ENCODE measurements around the gene VMO1. TPM values are rescaled to one million over a fixed set of nuclear protein-coding genes. Genes with fewer than 3 reads are reported as not detected.
A peak's percentile ranks its signal among the peaks of the same experiment; 100 is the strongest.

VMO1 gene
- total RNA-seq, 1 experiment from 2014 or later, result not detected

DNA sequence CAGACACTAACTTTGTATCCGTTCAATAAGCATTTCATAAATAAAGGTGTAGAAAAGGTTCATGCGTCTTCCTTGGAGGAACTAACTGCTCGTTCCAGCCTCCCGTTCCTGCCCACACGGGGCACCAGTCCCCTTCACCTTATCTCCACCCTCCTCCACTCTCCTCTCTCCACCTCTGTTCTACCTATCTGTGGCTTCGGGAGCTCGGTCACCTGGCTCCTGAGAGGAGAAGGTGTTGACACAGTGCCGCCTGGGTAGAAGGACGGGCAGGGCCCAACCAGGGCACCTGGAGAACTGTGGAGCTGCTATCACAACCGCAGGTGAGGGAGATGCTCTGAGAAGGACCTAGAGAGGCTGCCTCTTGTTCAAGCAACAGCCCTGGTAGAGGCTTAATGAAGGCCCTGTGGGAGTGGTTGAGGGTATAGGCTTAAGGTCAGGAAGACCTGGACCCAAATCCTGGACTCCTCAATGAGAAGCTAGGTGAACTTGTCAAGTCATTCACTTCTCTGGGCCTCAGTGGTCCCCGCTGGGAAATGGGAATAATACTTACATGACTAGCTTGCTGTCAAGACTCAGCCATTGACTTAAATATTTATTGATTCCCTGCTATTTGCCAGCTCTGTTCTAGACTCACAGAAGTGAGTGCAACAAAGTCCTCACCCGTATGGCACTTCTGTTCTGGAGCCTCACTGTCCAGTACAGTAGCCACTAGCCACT is 37.4 kb upstream of the VMO1 start:
- Histone ChIP-seq H3K18ac (ENCODE audit: insufficient read length, low read depth, low read length) (no peak overlapping the region), H3K27ac (ENCODE audit: insufficient read length, low read depth, low read length) (no peak overlapping the region), H3K23me2 (ENCODE audit: insufficient read length, low read depth, low read length, poor library complexity, severe bottlenecking) (no peaks in the 10 kb centered on the region), H3K4ac (ENCODE audit: low read depth, low read length) (no peak overlapping the region), H2AFZ (ENCODE audit: low read length) (no peak overlapping the region), H4K8ac (replicated peaks; ENCODE audit: insufficient read length, low read depth, low read length) (no peak overlapping the region), H3K4me1 (ENCODE audit: insufficient read depth, low read length) (no peaks in the 10 kb centered on the region), H2BK20ac (ENCODE audit: low read depth, low read length, poor library complexity, severe bottlenecking) (no peak overlapping the region), H4K20me1 (ENCODE audit: control insufficient read depth, insufficient read depth, insufficient read length) (no peaks in the 10 kb centered on the region), H2BK5ac (ENCODE audit: insufficient read length, low read length) (no peak overlapping the region), H3K56ac (ENCODE audit: insufficient read length, low read depth, low read length) (no peak overlapping the region), H3K79me2 (ENCODE audit: insufficient read depth, low read length) (no peaks in the 10 kb centered on the region), H3T11ph (ENCODE audit: low read length) (no peak overlapping the region), H4K5ac (ENCODE audit: insufficient read length, low read depth, low read length) (no peak overlapping the region), H3K27me3 (ENCODE audit: insufficient read depth, low read length) (no peaks in the 10 kb centered on the region), H2AK5ac (ENCODE audit: insufficient read length, low read length) (no peak overlapping the region), H3K9me3 (ENCODE audit: control insufficient read depth, low read depth, low read length) (no peaks in the 10 kb centered on the region), H3K79me1 (ENCODE audit: insufficient read depth, low read depth, low read length, poor library complexity, severe bottlenecking) (no peaks in the 10 kb centered on the region), H4K91ac (ENCODE audit: insufficient read length, low read depth, low read length) (no peak overlapping the region), H2BK15ac (ENCODE audit: low read depth, low read length) (no peak overlapping the region), H3K14ac (ENCODE audit: insufficient read depth, low read length) (no peak overlapping the region), H2BK120ac (ENCODE audit: low read depth, low read length, poor library complexity, severe bottlenecking) (no peak overlapping the region), H3K23ac (ENCODE audit: insufficient read length, low read depth, low read length) (no peak overlapping the region), H2BK12ac (ENCODE audit: insufficient read length, low read depth, low read length) (no peak overlapping the region), H3K4me2 (ENCODE audit: insufficient read depth, insufficient read length, low read length) (no peak overlapping the region), H3K9ac (ENCODE audit: extremely low read depth, insufficient read length, low read length) (no peak overlapping the region)
- no peaks in the 10 kb centered on the region for H3K27me3 Mint-ChIP-seq (ENCODE audit: low read depth)
- peaks cover 8 to 19% (median 19%) of the 10 kb centered on the region in 3 experiments for H3K36me3 Mint-ChIP-seq (ENCODE audit: insufficient read depth in 1 of 3, low read depth in 3 of 3)
- H3K27ac Mint-ChIP-seq, result peak overlapping the region; percentile 57 to 74 (median 68); a peak in 3 of 7 replicates
- TF ChIP-seq, protein P1, sequence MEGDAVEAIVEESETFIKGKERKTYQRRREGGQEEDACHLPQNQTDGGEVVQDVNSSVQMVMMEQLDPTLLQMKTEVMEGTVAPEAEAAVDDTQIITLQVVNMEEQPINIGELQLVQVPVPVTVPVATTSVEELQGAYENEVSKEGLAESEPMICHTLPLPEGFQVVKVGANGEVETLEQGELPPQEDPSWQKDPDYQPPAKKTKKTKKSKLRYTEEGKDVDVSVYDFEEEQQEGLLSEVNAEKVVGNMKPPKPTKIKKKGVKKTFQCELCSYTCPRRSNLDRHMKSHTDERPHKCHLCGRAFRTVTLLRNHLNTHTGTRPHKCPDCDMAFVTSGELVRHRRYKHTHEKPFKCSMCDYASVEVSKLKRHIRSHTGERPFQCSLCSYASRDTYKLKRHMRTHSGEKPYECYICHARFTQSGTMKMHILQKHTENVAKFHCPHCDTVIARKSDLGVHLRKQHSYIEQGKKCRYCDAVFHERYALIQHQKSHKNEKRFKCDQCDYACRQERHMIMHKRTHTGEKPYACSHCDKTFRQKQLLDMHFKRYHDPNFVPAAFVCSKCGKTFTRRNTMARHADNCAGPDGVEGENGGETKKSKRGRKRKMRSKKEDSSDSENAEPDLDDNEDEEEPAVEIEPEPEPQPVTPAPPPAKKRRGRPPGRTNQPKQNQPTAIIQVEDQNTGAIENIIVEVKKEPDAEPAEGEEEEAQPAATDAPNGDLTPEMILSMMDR (conservative IDR thresholded peaks at IDR 0.05), result no peak
- no peak overlapping the region for H3K4me3 Mint-ChIP-seq
- WGBS (ENCODE audit: extremely low coverage, insufficient read length, low lambda C conversion rate), result no CpG with 5 or more reads among the region's 12 CpGs
- 0 out of 4 replicates have a peak, but pooled peaks cover 0 to 3% of the 10 kb centered on the region in 2 experiments for H3K4me1 Mint-ChIP-seq
- no peaks in the 10 kb centered on the region for H3K9me3 Mint-ChIP-seq
- DNase-seq, result no peak
